MM.1S (cell line): ENCODE data around the gene IQCK.

ENCODE experiments used
- DNase-seq: peaks from one replicate; pipeline ENCODE4 v3.0.0-alpha.2; 2015
- H2AFZ ChIP-seq: fragments of 300-600 bp; sonication (generic); 2 replicates; pipeline ENCODE4 v1.6.0; 2016; ENCODE audit warnings: antibody characterized with exemption, low read length
- H3F3A ChIP-seq: fragments of 300-600 bp; sonication (generic); 2 replicates; pipeline ENCODE4 v1.6.1; 2016; ENCODE audit warnings: mild to moderate bottlenecking, antibody characterized with exemption, low read length, moderate library complexity, mixed read lengths; ENCODE audit not compliant: insufficient read depth
- H3K27ac ChIP-seq: fragments of 300-600 bp; sonication (generic); 2 replicates; pipeline ENCODE4 v1.5.1; 2016; ENCODE audit warnings: mild to moderate bottlenecking, low read length
- H3K27me3 ChIP-seq: fragments of 300-600 bp; sonication (generic); replicated peaks from 2 replicates; pipeline ENCODE4 v1.6.0; 2016; ENCODE audit warnings: low read length; ENCODE audit not compliant: insufficient read depth
- H3K36me3 ChIP-seq: fragments of 300-600 bp; sonication (generic); replicated peaks from 2 replicates; pipeline ENCODE4 v1.6.1; 2016; ENCODE audit warnings: mild to moderate bottlenecking, low read length, mixed read lengths; ENCODE audit not compliant: insufficient read depth
- H3K4me1 ChIP-seq: fragments of 300-600 bp; sonication (generic); 2 replicates; pipeline ENCODE4 v1.6.1; 2016; ENCODE audit warnings: low read length, mixed read lengths
- H3K4me2 ChIP-seq: fragments of 300-600 bp; sonication (generic); 2 replicates; pipeline ENCODE4 v1.6.0; 2016; ENCODE audit warnings: low read depth, low read length
- H3K4me3 ChIP-seq: fragments of 300-600 bp; sonication (generic); 2 replicates; pipeline ENCODE4 v1.5.1; 2016; ENCODE audit warnings: low read length, mixed read lengths
- H3K79me2 ChIP-seq: fragments of 300-600 bp; sonication (generic); 2 replicates; pipeline ENCODE4 v1.6.1; 2016; ENCODE audit warnings: mixed run types, low read length, mixed read lengths
- H3K9ac ChIP-seq: fragments of 300-600 bp; sonication (generic); 2 replicates; pipeline ENCODE4 v1.6.1; 2016; ENCODE audit warnings: low read length, mixed read lengths
- H3K9me2 ChIP-seq: fragments of 300-600 bp; sonication (generic); replicated peaks from 2 replicates; pipeline ENCODE4 v1.6.1; 2016; ENCODE audit warnings: mild to moderate bottlenecking, low read length, mixed read lengths; ENCODE audit not compliant: insufficient read depth
- H3K9me3 ChIP-seq: fragments of 300-600 bp; sonication (generic); replicated peaks from 2 replicates; pipeline ENCODE4 v1.6.1; 2016; ENCODE audit warnings: mild to moderate bottlenecking, low read length, mixed read lengths; ENCODE audit not compliant: insufficient read depth
- H4K20me1 ChIP-seq: fragments of 300-600 bp; sonication (generic); 2 replicates; pipeline ENCODE4 v1.6.1; 2016; ENCODE audit warnings: mild to moderate bottlenecking, low read length, moderate library complexity, mixed read lengths; ENCODE audit not compliant: insufficient read depth
- EZH2 ChIP-seq: fragments of 300-600 bp; sonication (generic); optimal IDR thresholded peaks from 2 replicates; pipeline ENCODE3; 2017; ENCODE audit warnings: low read depth, mild to moderate bottlenecking, antibody characterized with exemption, low read length, mixed read lengths
- EZH2phosphoT487 ChIP-seq: fragments of 300-600 bp; sonication (generic); IDR thresholded peaks from 2 replicates; pipeline ENCODE4 v1.6.1; 2018; ENCODE audit warnings: antibody characterized with exemption, low read length
- TF ChIP-seq, protein P1 (sequence below): fragments of 300-600 bp; sonication (generic); IDR thresholded peaks from 2 replicates; pipeline ENCODE4 v1.5.1; 2016; ENCODE audit warnings: antibody characterized with exemption, low read length, mixed read lengths

Gene IQCK

GRCh38 chr16:19878757-19879156, 160.7 kb downstream of the IQCK start:
- Histone ChIP-seq H3K9ac (no peak overlapping the region), H3K9me3 (no peaks in the 10 kb centered on the region), H3K27me3 (peaks cover 12% of the 10 kb centered on the region), H3K4me1 (no peaks in the 10 kb centered on the region), H4K20me1 (no peaks in the 10 kb centered on the region), H3K4me3 (no peak overlapping the region), H2AFZ (no peak overlapping the region), H3K36me3 (no peaks in the 10 kb centered on the region), H3K9me2 (no peaks in the 10 kb centered on the region), H3K79me2 (no peaks in the 10 kb centered on the region), H3K4me2 (no peak overlapping the region), H3K27ac (no peak overlapping the region), H3F3A (no peaks in the 10 kb centered on the region)
- TF ChIP-seq, protein P1, sequence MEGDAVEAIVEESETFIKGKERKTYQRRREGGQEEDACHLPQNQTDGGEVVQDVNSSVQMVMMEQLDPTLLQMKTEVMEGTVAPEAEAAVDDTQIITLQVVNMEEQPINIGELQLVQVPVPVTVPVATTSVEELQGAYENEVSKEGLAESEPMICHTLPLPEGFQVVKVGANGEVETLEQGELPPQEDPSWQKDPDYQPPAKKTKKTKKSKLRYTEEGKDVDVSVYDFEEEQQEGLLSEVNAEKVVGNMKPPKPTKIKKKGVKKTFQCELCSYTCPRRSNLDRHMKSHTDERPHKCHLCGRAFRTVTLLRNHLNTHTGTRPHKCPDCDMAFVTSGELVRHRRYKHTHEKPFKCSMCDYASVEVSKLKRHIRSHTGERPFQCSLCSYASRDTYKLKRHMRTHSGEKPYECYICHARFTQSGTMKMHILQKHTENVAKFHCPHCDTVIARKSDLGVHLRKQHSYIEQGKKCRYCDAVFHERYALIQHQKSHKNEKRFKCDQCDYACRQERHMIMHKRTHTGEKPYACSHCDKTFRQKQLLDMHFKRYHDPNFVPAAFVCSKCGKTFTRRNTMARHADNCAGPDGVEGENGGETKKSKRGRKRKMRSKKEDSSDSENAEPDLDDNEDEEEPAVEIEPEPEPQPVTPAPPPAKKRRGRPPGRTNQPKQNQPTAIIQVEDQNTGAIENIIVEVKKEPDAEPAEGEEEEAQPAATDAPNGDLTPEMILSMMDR, result no peak
- no peak for TF ChIP-seq EZH2
- TF ChIP-seq EZH2phosphoT487, result no peak
- DNase-seq, result no peak

- H3K4me1 ChIP-seq, result no peaks in the 10 kb centered on the region
- no peaks in the 10 kb centered on the region for H3K9me2 ChIP-seq
- H3K79me2 ChIP-seq, result no peaks in the 10 kb centered on the region
- no peak overlapping the region for H3K27ac ChIP-seq
- no peak for DNase-seq
- H3K9me3 ChIP-seq, result no peaks in the 10 kb centered on the region
- H3K9ac ChIP-seq, result no peak overlapping the region
- no peak overlapping the region for H2AFZ ChIP-seq
- H3K36me3 ChIP-seq, result no peaks in the 10 kb centered on the region
- no peak overlapping the region for H3K4me2 ChIP-seq
- H3K4me3 ChIP-seq, result no peak overlapping the region
- H3F3A ChIP-seq, result no peaks in the 10 kb centered on the region
- TF ChIP-seq EZH2phosphoT487, result no peak
- no peak for TF ChIP-seq EZH2
- TF ChIP-seq, protein P1, result no peak
- no peaks in the 10 kb centered on the region for H4K20me1 ChIP-seq
- H3K27me3 ChIP-seq, result peaks cover 12% of the 10 kb centered on the region
These were observed 161.2 kb downstream of the IQCK start for GRCh38 chr16:19879241-19879792.

DNA sequence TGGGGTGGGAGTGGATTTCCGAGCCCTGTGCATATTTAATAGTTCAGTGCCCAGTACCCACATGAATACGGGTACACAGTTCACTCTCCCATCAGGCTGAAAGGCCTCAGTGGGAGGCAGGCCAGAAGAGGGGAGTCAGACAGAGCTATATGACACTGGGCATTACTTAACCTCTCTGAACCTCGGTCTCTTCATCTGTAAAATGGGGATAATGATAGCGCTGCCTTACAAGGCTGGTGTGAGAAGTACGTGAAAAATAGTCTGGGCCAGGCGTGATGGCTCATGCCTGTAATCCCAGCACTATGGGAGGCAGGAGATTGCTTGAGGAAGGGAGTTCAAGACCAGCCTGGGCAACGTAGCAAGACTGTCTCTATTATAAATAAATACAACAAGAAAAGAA, 163.0 kb downstream of the IQCK start:
- no peak overlapping the region for H3K4me3 ChIP-seq
- no peak for DNase-seq
- H3K27me3 ChIP-seq, result peaks cover 19% of the 10 kb centered on the region
- H4K20me1 ChIP-seq, result no peaks in the 10 kb centered on the region
- no peak overlapping the region for H3K27ac ChIP-seq
- no peak overlapping the region for H3K4me2 ChIP-seq
- no peaks in the 10 kb centered on the region for H3K9me2 ChIP-seq
- H3F3A ChIP-seq, result no peaks in the 10 kb centered on the region
- H3K36me3 ChIP-seq, result no peaks in the 10 kb centered on the region
- H2AFZ ChIP-seq, result no peak overlapping the region
- H3K9me3 ChIP-seq, result no peaks in the 10 kb centered on the region
- H3K79me2 ChIP-seq, result no peaks in the 10 kb centered on the region
- H3K4me1 ChIP-seq, result 0 out of 2 replicates have a peak, but pooled peaks cover 1% of the 10 kb centered on the region
- no peak overlapping the region for H3K9ac ChIP-seq
- TF ChIP-seq EZH2 (no peak), EZH2phosphoT487 (no peak)
- TF ChIP-seq, protein P1, result no peak
